NCI-H748 (cell line): ENCODE measurements around the gene GDPD2.

Experiments used
- DNase-seq: peaks from one replicate; lab custom pipeline; 2025; ENCODE audit not compliant: unreplicated experiment; lab: John Stamatoyannopoulos, UW

The GDPD2 gene

DNA sequence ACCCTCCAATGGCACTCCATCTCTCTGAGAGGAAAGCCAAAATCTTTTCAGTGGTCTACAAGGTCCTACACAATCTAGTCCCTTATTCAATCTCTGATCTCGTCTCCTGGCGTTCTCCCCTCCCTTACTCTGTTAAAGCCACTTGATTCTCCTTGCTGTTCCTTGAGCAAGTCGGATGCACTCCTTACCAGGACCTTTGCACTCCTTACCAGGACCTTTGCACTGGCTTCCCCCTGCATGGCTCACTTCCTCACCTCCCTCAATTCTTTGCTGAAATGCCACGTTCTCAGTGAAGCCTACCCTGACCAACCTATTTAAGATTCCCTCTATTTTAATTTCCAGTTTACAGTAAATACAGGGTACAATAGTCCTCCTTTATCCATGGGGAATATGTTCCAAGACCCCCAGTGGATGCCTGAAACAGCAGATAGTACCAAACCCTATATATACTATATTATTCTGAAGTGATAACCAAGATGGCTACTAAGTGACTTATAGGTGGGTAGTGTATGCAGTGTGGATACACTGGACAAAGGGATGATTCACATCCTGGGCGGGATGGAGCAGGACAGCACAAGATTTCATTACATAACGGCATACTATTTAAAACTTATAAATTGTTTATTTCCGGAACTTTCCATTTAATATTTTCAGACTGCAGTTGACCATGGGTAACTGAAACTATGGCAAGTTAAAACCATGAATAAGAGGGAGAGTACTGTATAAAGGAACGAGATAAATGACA, 15.0 kb downstream of the GDPD2 start:
- DNase-seq = no peak

DNA sequence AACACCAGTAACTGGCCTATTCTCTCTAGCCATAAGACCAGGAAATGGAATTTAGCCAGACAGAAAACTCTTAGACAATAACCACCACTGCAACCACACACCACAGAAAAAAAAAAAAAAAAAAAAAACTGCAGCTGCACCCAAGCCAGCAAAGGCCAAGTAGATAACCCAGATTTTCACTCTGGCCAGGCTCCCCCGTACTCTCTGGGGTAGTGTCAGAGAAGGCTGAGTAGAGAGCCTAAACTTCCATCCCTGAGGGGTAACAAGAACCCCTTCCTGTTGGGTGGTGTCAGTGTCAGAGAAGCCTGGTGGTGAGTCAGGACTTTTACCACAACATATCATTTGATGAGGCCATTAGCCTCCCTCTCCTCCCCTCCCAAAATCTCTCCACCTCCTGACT, 15.9 kb downstream of the GDPD2 start:
- DNase-seq = no peak

GRCh38 chrX:70442224-70442623, 19.1 kb downstream of the GDPD2 start:
- no peak for DNase-seq

DNA sequence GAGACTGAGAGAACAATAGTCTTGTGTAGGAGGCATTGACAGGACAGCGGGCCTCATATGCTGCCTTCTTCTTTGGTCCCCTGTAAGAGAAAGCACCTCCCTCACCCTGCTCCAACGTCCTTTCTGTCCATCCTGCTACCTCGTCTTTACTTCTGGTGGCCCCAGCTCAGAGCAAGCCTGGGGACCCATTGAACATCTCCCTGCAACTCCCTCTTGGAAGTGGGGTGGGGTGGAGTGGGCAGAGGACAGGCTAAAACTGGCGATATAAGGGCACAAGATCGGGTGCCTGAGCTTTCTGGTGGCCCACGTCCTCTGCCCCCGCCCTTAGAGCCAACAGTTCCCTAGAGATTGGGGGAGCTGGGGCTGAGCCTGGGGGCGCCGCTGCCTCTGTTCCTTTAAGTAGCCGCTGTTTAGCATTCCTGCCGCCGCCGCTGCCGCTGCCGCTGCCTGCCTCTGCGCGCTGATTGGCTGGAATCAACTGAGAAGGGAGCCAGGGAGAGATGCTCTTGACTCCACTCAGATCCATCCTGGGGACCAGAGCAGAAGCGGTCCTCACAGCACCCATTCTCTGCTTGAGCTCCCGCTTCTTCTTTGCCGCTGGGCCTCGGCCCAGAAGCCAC, 21.3 kb downstream of the GDPD2 start, which contains the start of gene DLG3:
Gene DLG3, plus strand, starts transcription at position 510 of the 620 bp plus-strand sequence. CDS start 367 bp downstream, outside the sequence.
- DNase-seq = peak; percentile 81

- peak; percentile 25 for DNase-seq
These were observed 22.0 kb downstream of the GDPD2 start for GRCh38 chrX:70444946-70445656.

DNA sequence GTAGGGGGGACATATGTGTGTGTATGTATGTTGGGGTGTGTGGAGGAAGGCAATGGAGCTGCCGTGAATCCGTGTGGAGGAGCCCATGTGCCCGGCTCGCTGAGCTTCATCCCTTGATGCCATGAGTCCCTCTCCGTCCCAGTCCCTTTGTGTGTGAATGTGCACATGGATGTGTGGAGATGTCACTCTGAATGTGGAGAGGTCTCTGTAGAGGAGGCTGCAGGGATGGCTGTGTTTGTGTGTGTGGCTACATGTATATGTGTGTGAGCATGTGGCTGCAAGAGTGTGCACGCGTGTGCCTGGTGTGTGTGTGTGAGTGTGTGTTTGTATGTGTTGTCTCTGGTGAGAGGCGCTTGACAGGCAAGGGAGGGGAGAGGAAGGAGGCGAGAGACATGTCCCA, 22.8 kb downstream of the GDPD2 start:
- no peak for DNase-seq

GRCh38 chrX:70446380-70447350, 23.6 kb downstream of the GDPD2 start:
- no peak for DNase-seq

DNA sequence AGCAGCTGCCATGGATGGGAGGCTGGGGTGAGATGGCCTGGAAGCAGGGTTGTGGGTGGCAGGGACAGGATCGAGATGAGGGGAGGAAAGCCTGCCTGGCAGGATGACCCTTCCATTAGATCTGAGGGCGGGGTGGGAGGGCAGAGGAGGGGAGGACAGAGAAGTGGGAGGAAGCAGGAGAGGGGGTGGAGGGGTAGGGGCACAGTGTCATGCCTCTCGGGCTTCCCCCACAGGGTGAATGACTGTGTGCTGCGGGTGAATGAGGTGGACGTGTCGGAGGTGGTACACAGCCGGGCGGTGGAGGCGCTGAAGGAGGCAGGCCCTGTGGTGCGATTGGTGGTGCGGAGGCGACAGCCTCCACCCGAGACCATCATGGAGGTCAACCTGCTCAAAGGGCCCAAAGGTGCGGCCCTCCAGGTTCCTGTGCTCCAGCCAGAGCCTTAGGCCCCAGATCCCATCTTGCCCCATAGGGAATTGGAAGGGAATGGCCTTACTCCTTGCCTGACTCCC, 26.4 kb downstream of the GDPD2 start:
- no peak for DNase-seq

DNA sequence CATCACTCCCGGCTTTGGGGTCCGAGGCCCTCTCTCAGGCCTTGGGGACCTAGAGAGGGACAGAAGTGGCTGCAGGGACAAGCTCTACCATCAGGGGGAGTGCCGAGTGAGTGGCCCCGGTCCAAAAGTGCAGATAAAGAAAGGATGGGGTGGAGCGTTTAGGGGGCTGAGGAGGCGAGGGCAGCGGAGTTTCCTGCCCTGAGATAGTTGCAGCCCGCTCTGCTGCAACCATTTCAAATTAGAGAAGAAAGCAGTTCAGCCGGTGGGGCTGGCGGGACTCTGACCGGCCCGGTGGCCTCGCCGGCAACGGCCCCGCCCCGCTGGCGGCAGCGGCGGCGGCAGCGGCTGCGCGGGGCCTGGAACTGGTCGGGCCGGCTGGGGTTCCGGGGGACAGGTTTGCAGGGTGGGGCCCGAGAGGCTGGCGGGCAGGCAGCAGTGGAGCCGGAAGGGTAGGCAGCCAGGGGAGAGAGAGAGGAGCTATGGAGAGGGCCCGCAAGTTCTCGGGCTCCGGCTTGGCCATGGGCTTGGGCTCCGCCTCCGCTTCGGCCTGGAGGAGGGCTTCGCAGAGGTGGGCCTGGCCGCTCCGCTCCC, 29.1 kb downstream of the GDPD2 start:
- DNase-seq = peak; percentile 66

GRCh38 chrX:70453024-70453618, 30.0 kb downstream of the GDPD2 start:
- DNase-seq = no peak

- peak; percentile 96 for DNase-seq
These were observed 31.6 kb downstream of the GDPD2 start for GRCh38 chrX:70454441-70455365.

- DNase-seq = peak; percentile 61
These were observed 32.5 kb downstream of the GDPD2 start for GRCh38 chrX:70455366-70456202.

DNA sequence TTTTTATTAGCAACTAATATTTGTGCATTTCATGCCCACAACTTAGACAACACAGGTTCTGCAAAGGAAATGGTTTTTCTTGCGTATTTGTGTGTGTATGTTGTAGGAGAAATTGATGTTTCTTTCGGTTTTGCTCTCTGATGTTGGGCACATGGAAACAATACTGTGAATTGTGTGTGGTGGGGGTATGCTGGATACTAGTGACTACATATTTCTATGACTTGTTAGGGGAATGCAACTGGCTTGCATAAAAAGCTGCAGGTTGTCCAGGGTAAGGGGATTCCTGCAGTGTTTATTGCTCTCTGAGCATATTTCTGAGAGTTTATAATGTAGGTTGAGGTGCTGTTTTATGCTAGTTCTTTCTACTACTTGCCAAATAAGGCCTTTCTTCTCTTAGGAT, 33.1 kb downstream of the GDPD2 start:
- no peak for DNase-seq

DNA sequence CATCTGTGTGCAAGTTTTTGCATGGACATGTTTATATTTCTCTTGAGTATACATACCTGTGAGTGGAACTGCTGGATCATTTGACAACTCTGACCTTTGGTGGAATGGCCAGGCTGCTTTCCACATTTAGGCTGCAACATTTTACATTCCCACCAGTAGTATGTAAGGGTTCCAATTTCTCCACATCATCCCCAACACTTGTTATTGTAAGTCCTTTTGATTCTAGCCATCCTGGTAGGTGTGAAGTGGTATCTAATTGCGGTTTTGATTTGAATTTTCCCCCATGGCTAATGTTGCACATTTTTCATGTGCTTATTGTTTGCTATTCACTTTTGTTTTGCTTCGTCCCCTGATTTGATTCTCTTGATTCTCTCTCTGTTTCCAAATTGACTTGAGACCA, 37.9 kb downstream of the GDPD2 start:
- no peak for DNase-seq

- no peak for DNase-seq
These were observed 40.9 kb downstream of the GDPD2 start for GRCh38 chrX:70464051-70464450.

GRCh38 chrX:70466968-70467367, 43.9 kb downstream of the GDPD2 start:
- no peak for DNase-seq

DNA sequence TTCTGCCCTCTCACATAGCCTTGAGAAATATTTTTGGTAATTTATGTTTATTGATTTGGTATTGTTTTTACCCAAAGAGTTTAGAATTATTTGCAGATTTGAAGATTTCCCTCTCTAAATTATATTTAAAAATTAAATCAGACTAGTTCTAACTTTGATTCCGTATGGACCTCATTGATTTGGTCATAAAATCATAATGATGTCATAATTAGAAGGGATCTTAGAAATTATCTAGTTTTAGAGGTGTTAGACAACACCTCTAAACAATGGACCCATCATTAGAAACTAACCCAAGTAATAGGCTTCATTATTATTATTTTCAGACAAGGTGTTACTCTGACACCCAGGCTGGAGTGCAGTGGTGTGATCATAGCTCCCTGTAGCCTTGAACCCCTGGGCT, 45.6 kb downstream of the GDPD2 start:
- DNase-seq = no peak

DNA sequence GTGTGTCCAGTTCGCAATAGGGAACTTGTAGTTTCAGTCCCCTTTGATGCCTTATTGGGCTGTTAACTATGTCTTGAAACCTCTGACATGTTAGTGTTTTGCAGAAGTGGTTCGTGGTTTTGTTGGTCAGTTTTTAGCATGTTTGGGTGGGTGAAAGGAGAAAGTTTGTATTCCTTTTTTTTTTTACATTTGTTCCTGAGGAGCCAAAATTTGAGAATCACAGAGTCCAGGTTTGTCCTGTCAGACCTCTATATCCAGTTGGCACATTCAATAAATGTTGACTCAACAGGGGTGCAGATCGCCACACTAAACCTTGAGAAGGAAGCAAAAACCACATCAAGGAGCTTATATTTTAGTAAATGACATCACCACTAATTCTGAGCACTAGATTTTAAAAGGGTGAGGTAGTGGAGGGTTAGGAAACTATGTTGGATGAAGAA, 47.8 kb downstream of the GDPD2 start:
- DNase-seq = no peak
